OCI-LY3 (cell line): ENCODE measurements around the gene MAGI1.
A peak's percentile ranks its signal among the peaks of the same experiment; 100 is the strongest.

Source experiments
- H2AFZ ChIP-seq: fragments of 200-600, 300-600 bp; shearing (Covaris generic); 2 replicates; pipeline ENCODE4 v1.6.0; 2014; ENCODE audit warnings: antibody characterized with exemption, low read depth, low read length
- H3K27ac ChIP-seq: fragments of 200-600, 300-600 bp; sonication (generic); 2 replicates; pipeline ENCODE4 v1.5.1; 2014; ENCODE audit warnings: mild to moderate bottlenecking, low read length, moderate library complexity, mixed read lengths
- H3K27me3 ChIP-seq: fragments of 200-600, 300-600 bp; sonication (generic); 2 replicates; pipeline ENCODE4 v1.6.1; 2014; ENCODE audit warnings: low read depth, low read length, mixed read lengths
- H3K36me3 ChIP-seq: fragments of 200-600, 300-600 bp; sonication (generic); replicated peaks from 2 replicates; pipeline ENCODE3; 2014; ENCODE audit warnings: low read depth, low read length, mixed read lengths
- H3K4me1 ChIP-seq: fragments of 300-600, 200-600 bp; sonication (generic); 2 replicates; pipeline ENCODE4 v1.6.1; 2014; ENCODE audit warnings: low read length, mixed read lengths
- H3K4me2 ChIP-seq: fragments of 200-600, 300-600 bp; sonication (generic); 2 replicates; pipeline ENCODE4 v1.6.1; 2014; ENCODE audit warnings: low read length, mixed read lengths
- H3K4me3 ChIP-seq: fragments of 300-600, 200-600 bp; sonication (generic); 2 replicates; pipeline ENCODE4 v1.5.1; 2014; ENCODE audit warnings: antibody characterized with exemption, mild to moderate bottlenecking, low read length, moderate library complexity
- H3K79me2 ChIP-seq: fragments of 300-600, 200-600 bp; shearing (Covaris generic); 2 replicates; pipeline ENCODE4 v1.6.1; 2014; ENCODE audit warnings: mild to moderate bottlenecking, low read length, mixed read lengths
- H3K9ac ChIP-seq: fragments of 300-600, 200-600 bp; shearing (Covaris generic); 2 replicates; pipeline ENCODE4 v1.6.0; 2014; ENCODE audit warnings: mild to moderate bottlenecking, low read length, moderate library complexity
- H3K9me3 ChIP-seq: fragments of 200-600, 300-600 bp; shearing (Covaris generic); 2 replicates; pipeline ENCODE4 v1.6.1; 2014; ENCODE audit warnings: low read length, mixed read lengths; ENCODE audit not compliant: insufficient read depth
- H4K20me1 ChIP-seq: fragments of 200-600, 300-600 bp; sonication (generic); 2 replicates; pipeline ENCODE4 v1.6.1; 2016; ENCODE audit warnings: low read length, mixed read lengths; ENCODE audit not compliant: insufficient read depth
- EZH2phosphoT487 ChIP-seq: fragments of 200-600 bp; shearing (Covaris generic); IDR thresholded peaks from 2 replicates; pipeline ENCODE4 v1.6.1; 2018; ENCODE audit warnings: antibody characterized with exemption, mixed run types, low read depth
- TF ChIP-seq, protein P1 (sequence below): fragments of 200-600, 300-600 bp; sonication (generic); IDR thresholded peaks from 2 replicates; pipeline ENCODE4 v1.5.1; 2014; ENCODE audit warnings: antibody characterized with exemption, low read length, low read depth

Gene MAGI1

DNA sequence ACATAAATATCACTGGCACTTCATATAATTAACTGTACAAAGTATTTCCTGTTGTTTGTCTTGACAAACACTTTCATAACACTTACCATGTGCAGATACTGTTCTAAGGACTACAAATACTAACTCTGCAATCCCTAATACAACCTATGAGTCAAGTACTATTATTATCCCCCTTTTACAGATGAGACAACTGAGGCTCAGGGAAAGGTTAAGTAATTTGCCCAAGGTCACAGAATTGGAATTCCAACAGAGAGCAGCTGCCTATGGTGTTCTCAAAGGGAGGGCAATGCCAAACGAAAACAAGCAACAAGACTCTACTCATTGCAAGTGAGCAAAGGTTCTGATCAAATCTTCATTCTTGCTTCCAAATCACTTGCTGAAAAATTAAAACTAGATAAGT, 85.9 kb downstream of the MAGI1 start:
- Histone ChIP-seq H3K4me3 (no peak overlapping the region), H3K4me2 (peak overlapping the region; percentile 78; the same call in 1 of the 2 replicates), H3K4me1 (peaks cover 23% of the 10 kb centered on the region)

DNA sequence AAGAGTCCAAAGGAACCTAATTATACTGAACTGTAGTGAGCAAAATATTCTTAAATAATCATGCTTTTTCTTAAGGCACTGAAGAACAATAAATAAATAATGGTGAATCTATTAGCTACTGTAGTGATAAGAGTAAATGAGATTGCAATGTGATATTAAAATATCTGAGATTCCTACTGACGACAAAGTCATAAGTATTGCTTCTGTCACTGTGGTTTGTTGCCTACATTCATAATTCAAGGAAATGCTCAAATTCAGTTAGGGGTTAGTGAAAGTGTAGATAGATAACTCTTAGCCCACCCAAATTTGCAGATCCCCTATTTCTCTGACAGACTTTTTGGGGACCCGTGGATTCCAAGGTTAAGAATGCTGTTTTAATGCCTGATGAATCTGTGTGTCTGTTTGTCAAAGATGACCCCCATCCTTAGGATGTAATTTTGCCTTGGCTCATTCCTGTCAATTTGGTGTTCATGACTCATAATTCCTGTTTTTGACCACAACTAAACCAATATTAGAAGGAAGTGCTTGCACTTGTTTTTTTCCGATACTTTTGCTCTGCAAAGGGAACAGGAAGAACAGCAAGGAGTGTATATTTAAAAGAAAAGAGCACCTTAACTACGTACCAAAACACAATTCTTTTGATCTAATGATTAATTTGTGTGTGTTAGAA, 86.7 kb downstream of the MAGI1 start:
- H3K9me3 ChIP-seq = no peaks in the 10 kb centered on the region
- H2AFZ ChIP-seq = no peak overlapping the region
- H3K4me3 ChIP-seq = no peak overlapping the region
- peaks cover 23% of the 10 kb centered on the region for H3K4me1 ChIP-seq
- H3K36me3 ChIP-seq = no peaks in the 10 kb centered on the region
- H3K27ac ChIP-seq = no peak overlapping the region
- TF ChIP-seq EZH2phosphoT487 = no peak
- TF ChIP-seq, protein P1, sequence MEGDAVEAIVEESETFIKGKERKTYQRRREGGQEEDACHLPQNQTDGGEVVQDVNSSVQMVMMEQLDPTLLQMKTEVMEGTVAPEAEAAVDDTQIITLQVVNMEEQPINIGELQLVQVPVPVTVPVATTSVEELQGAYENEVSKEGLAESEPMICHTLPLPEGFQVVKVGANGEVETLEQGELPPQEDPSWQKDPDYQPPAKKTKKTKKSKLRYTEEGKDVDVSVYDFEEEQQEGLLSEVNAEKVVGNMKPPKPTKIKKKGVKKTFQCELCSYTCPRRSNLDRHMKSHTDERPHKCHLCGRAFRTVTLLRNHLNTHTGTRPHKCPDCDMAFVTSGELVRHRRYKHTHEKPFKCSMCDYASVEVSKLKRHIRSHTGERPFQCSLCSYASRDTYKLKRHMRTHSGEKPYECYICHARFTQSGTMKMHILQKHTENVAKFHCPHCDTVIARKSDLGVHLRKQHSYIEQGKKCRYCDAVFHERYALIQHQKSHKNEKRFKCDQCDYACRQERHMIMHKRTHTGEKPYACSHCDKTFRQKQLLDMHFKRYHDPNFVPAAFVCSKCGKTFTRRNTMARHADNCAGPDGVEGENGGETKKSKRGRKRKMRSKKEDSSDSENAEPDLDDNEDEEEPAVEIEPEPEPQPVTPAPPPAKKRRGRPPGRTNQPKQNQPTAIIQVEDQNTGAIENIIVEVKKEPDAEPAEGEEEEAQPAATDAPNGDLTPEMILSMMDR = no peak
- H3K79me2 ChIP-seq = no peaks in the 10 kb centered on the region
- H4K20me1 ChIP-seq = no peaks in the 10 kb centered on the region
- H3K9ac ChIP-seq = no peak overlapping the region
- no peaks in the 10 kb centered on the region for H3K27me3 ChIP-seq
- no peak overlapping the region for H3K4me2 ChIP-seq

More for the DNA sequence above, 85.9 kb downstream of the MAGI1 start:
- H3K9ac ChIP-seq = no peak overlapping the region
- H3K27ac ChIP-seq = no peak overlapping the region
- H2AFZ ChIP-seq = 0 out of 2 replicates have a peak overlapping the region, but pooled peaks have one; percentile 91
- no peaks in the 10 kb centered on the region for H3K9me3 ChIP-seq
- H3K36me3 ChIP-seq = no peaks in the 10 kb centered on the region
- no peak for TF ChIP-seq EZH2phosphoT487
- TF ChIP-seq, protein P1 = no peak
- H3K79me2 ChIP-seq = no peaks in the 10 kb centered on the region
- no peaks in the 10 kb centered on the region for H4K20me1 ChIP-seq
- H3K27me3 ChIP-seq = no peaks in the 10 kb centered on the region

DNA sequence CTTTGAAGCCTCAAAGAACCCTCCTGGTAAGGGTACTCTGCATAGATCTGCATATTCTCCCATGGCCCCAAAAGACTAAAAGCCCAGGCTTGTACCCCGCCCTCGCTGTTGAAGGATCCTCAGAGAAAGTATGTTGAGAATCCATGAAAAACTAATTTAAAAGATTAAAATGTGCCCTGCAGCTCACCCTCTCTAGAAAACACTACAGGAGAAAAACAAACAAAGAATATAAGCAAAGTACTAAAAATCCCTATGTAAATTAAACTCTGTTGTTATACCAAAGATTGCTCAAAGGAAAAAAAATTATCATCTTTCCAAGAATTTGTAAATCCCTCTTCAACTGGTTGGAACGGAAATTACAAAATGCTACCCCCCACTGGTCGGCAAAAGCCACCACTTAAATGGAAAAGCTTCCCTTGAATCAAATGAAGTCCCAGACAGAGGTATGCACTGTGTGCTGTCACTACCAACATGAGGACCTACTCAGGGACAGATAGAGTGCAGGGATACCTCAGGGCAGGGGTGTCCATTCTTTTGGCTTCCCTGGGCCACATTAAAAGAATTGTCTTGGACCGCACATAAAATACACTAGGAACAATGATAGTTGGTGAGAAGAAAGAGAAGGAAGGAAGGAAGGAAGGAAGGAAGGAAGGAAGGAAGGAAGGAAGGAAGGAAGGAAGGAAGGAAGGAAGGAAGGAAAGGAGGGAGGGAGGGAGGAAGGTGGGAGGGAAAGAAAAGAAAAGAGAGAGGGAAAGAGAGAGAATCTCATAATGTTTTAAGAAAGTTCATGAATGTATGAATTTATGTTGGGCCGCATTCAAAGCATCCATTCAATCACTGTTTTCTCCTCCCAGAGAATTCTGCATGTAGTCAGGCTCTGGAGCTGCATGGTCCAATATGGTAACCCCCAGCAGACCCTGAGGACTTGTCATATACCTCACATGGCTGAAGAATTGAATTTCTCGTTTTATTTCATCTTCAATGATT, 88.1 kb downstream of the MAGI1 start:
- no peak overlapping the region for H2AFZ ChIP-seq
- H3K4me2 ChIP-seq = no peak overlapping the region
- no peak overlapping the region for H3K9ac ChIP-seq
- no peaks in the 10 kb centered on the region for H3K27me3 ChIP-seq
- no peaks in the 10 kb centered on the region for H4K20me1 ChIP-seq
- H3K4me3 ChIP-seq = no peak overlapping the region
- TF ChIP-seq, protein P1 = no peak
- no peak for TF ChIP-seq EZH2phosphoT487
- no peak overlapping the region for H3K27ac ChIP-seq
- H3K4me1 ChIP-seq = peaks cover 34% of the 10 kb centered on the region
- H3K36me3 ChIP-seq = no peaks in the 10 kb centered on the region
- no peaks in the 10 kb centered on the region for H3K9me3 ChIP-seq
- H3K79me2 ChIP-seq = no peaks in the 10 kb centered on the region
